ENCODE measurements around the gene FILIP1.
A peak's percentile ranks its signal among the peaks of the same experiment; 100 is the strongest.

The FILIP1 gene

GRCh38 chr6:75249837-75250236 lies 243.8 kb downstream of the FILIP1 start:
- no peak overlapping the region for H3K9ac ChIP-seq (ENCODE audit: low read length in 5 of 5)
- H3K4me3 ChIP-seq (ENCODE audit: low read depth in 1 of 5, low read length in 5 of 5) = no peak overlapping the region
- H3K36me3 ChIP-seq (ENCODE audit: control insufficient read depth in 5 of 5, insufficient read depth in 5 of 5, low read length in 5 of 5) = peaks cover 3 to 19% (median 6%) of the 10 kb centered on the region in 5 donors
- no peak overlapping the region for H3K27ac ChIP-seq (ENCODE audit: low read depth, low read length)
- no peaks in the 10 kb centered on the region for H3K27me3 ChIP-seq (ENCODE audit: control insufficient read depth in 5 of 5, insufficient read depth in 4 of 5, low read length in 5 of 5)
- no peaks in the 10 kb centered on the region for H3K9me3 ChIP-seq (ENCODE audit: control insufficient read depth in 5 of 5, low read length in 5 of 5)
- peaks cover 0 to under 1% (median 0%) of the 10 kb centered on the region in 5 donors for H3K4me1 ChIP-seq (ENCODE audit: control insufficient read depth in 5 of 5, insufficient read depth in 5 of 5, low read length in 5 of 5)

- Histone ChIP-seq H3K9me3 (ENCODE audit: control insufficient read depth in 5 of 5, low read length in 5 of 5) (no peaks in the 10 kb centered on the region), H3K27ac (ENCODE audit: low read depth, low read length) (no peak overlapping the region), H3K27me3 (ENCODE audit: control insufficient read depth in 5 of 5, insufficient read depth in 4 of 5, low read length in 5 of 5) (no peaks in the 10 kb centered on the region), H3K4me1 (ENCODE audit: control insufficient read depth in 5 of 5, insufficient read depth in 5 of 5, low read length in 5 of 5) (peaks cover 0 to 23% (median 19%) of the 10 kb centered on the region in 5 donors), H3K9ac (ENCODE audit: low read length in 5 of 5) (no peak overlapping the region), H3K36me3 (ENCODE audit: control insufficient read depth in 5 of 5, insufficient read depth in 5 of 5, low read length in 5 of 5) (peaks cover 0 to 2% (median 0%) of the 10 kb centered on the region in 5 donors), H3K4me3 (ENCODE audit: low read depth in 1 of 5, low read length in 5 of 5) (no peak overlapping the region)
Measured at GRCh38 chr6:75246386-75246785, 247.2 kb downstream of the FILIP1 start.

DNA sequence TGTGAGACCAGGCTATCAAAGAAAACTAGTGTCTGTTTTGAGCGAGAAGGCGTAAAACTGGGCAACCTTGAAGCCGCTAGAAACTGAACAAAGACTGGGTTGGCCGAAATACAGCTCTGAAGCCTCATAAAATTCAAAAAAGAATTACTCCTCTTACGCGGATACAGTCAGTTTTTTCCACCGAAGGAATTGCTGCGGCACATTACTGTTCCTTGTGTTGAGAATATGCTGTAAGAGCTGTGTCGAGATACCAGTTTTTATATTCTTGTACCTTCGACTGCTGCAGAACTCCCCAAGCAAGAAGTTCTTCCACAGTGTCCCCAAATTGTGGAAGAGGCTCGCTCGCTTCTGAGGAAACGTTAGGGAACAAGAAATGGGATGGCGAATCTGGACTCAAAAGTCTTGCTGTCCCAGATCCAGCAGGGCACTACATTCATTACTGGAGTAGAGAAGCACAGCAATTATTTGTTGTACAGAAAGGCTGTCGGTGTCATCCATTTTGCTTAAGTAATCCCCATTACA lies 249.5 kb downstream of the FILIP1 start:
- Histone ChIP-seq H3K9ac (ENCODE audit: low read length in 5 of 5) (peak overlapping the region; percentile 79 to 94 (median 92)), H3K4me1 (ENCODE audit: control insufficient read depth in 5 of 5, insufficient read depth in 5 of 5, low read length in 5 of 5) (peaks cover 0 to 23% (median 20%) of the 10 kb centered on the region in 5 donors), H3K4me3 (ENCODE audit: low read depth in 1 of 5, low read length in 5 of 5) (peak overlapping the region; percentile 73 to 100 (median 96)), H3K36me3 (ENCODE audit: control insufficient read depth in 5 of 5, insufficient read depth in 5 of 5, low read length in 5 of 5) (peaks cover 5 to 12% (median 9%) of the 10 kb centered on the region in 5 donors), H3K27me3 (ENCODE audit: control insufficient read depth in 5 of 5, insufficient read depth in 4 of 5, low read length in 5 of 5) (no peaks in the 10 kb centered on the region), H3K9me3 (ENCODE audit: control insufficient read depth in 5 of 5, low read length in 5 of 5) (no peaks in the 10 kb centered on the region), H3K27ac (ENCODE audit: low read depth, low read length) (peak overlapping the region; percentile 94)

- H3K27ac ChIP-seq (ENCODE audit: low read depth, low read length) = peak within 1 kb of the TSS; percentile 94
- peak within 1 kb of the TSS; percentile 79 to 94 (median 92) for H3K9ac ChIP-seq (ENCODE audit: low read length in 5 of 5)
- H3K36me3 ChIP-seq (ENCODE audit: control insufficient read depth in 5 of 5, insufficient read depth in 5 of 5, low read length in 5 of 5) = peaks cover 10 to 17% (median 14%) of the 10 kb centered on the region in 5 donors
- peak within 1 kb of the TSS; percentile 73 to 100 (median 96) for H3K4me3 ChIP-seq (ENCODE audit: low read depth in 1 of 5, low read length in 5 of 5)
- H3K4me1 ChIP-seq (ENCODE audit: control insufficient read depth in 5 of 5, insufficient read depth in 5 of 5, low read length in 5 of 5) = peaks cover 0 to 23% (median 20%) of the 10 kb centered on the region in 5 donors
- no peaks in the 10 kb centered on the region for H3K9me3 ChIP-seq (ENCODE audit: control insufficient read depth in 5 of 5, low read length in 5 of 5)
- no peaks in the 10 kb centered on the region for H3K27me3 ChIP-seq (ENCODE audit: control insufficient read depth in 5 of 5, insufficient read depth in 4 of 5, low read length in 5 of 5)
Measured at GRCh38 chr6:75243333-75244062, 250.1 kb downstream of the FILIP1 start, which contains the start of gene COX7A2. Gene COX7A2, minus strand, starts transcription at chr6:75243801. Its CDS starts 67 bp downstream, at chr6:75243734.

Measured in subcutaneous abdominal adipose tissue (tissue), 5 donors.